NCI-H2081 (cell line): Measurements from ENCODE around the gene TIAM2.
"Not testable (repeated sequence)": the region's sequence is repeated elsewhere in the genome, so short reads cannot be mapped to it uniquely, and the experiment has no call there.

Source experiments
- DNase-seq, 2 experiments: peaks; one replicate each; lab custom pipeline; 2025; lab: John Stamatoyannopoulos, UW

Gene TIAM2

DNA sequence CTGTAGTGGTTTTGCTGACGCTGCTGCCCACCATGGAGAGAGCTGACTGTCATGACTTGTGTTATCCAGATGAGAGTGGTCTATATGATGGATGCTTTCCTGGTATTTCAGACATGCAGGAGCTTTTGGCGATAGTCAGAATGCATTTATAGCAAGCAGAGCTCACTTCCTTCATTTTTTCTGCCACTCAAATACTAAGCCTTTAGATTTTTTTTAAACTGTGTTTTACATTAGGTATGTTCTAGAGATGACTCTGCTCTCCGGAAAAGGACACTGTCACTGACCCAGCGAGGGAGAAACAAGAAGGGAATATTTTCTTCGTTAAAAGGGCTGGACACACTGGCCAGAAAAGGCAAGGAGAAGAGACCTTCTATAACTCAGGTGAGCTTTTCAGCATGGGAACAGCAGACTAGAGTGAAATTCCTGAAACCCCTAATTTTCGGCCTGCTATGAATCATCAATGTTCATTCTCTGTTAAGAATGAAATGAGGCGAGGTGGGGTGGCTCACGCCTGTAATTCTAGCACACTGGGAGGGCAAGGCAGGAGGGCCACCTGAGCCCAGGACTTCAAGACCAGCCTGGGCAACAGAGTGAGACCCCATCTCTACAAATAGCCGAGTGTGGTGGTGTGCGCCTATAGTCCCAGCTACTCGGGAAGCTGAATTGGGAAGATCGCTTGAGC lies 170.1 kb downstream of the TIAM2 start:
- DNase-seq = no peak

DNA sequence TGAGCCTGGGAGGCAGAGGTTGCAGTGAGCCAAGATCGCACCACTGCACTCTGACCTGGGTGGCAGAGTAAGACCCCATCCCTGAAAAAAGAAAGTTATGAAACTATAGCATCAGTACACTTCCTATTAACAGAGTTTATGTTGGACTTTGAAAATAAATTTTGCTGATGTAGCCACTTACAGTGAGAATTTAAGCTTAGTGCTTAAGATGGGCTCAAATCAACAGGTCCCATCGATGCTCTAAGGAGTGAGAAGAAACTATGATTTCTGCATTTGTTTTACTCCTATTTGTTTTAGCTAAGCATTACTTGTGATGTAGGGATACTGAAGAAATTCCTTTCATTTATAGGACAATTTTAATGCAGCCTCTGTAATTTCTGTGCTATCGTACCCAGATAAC lies 175.4 kb downstream of the TIAM2 start:
- DNase-seq = no peak

- peak in 1 of 2 experiments; percentile 13 for DNase-seq
Observed at GRCh38 chr6:155171109-155171746, 176.1 kb downstream of the TIAM2 start.

DNA sequence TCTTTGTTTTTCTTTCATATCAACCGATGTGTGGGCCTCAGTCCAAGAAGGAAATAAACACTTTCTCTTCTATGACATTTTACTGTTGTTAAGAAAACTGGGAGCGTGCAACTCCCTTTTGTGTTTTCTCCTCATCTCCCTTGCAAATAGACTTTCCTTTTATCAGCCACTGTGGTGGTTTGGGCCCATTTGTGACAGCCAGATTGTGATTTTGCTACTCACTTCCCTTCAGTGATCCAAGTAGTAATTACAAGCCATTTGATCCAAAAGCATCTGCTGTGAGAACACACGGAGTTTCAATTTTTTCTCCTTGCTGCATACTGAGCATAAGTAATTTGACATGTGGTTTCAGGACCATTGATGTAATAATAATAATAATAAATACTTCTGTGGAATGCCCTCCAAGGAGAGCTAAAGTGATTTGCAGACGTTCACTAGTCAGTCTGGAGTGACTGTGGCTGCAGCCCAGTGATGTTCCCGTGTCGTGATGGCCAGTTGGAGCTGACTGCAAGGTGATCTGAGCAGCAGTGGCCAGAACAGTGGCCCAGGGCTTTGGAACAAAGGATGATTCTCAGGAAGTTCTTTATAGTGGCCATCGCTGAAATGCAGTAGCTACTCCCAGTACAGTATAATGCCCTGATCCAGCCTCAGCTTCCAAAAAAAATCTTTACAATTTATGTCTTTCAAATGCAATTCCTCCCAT lies 176.8 kb downstream of the TIAM2 start:
- DNase-seq = peak; percentile 4 to 5

DNA sequence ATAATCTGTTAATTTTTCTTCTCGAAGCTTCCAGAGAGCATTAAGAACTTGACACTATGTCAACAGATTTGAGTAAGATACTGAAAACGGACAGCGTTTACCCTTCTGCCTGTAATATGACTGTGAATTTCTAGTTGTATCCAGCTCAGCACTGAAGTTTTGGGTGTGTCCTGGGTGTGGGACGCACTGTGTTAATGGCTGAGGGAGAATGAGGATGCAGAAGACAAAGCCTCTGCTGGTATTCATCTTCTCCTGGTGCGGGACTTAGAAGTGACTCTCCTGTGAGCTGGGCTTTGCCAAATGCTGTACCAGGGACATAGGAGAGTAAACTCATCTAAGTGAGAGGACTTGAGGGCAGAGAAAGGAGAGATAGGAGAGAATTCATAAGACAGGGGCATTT lies 178.4 kb downstream of the TIAM2 start:
- no peak for DNase-seq

GRCh38 chr6:155174576-155175211 lies 179.6 kb downstream of the TIAM2 start:
- DNase-seq = peak; percentile 86 to 93

- peak; percentile 47 to 50 for DNase-seq
Observed at GRCh38 chr6:155177363-155177961, 182.3 kb downstream of the TIAM2 start.

DNA sequence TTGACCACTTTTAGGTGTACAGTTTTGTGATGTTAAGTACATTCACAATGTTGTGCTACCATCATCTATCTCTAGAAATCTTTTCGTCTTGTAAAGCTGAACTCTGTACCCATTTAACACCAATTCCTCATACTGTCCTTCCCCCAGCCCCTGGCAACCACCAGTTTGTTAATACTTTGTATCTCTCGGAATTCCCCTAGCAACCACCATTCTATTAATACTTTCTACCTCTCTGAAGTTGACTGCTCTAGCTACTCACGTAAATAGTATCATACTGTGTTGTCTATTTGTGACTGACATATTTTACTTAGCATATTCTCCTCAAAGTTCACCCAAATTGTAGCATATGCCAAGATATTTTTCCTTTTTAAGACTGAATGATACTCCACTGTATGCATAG lies 186.4 kb downstream of the TIAM2 start:
- no peak for DNase-seq

GRCh38 chr6:155182103-155182502 lies 187.0 kb downstream of the TIAM2 start:
- no peak for DNase-seq

DNA sequence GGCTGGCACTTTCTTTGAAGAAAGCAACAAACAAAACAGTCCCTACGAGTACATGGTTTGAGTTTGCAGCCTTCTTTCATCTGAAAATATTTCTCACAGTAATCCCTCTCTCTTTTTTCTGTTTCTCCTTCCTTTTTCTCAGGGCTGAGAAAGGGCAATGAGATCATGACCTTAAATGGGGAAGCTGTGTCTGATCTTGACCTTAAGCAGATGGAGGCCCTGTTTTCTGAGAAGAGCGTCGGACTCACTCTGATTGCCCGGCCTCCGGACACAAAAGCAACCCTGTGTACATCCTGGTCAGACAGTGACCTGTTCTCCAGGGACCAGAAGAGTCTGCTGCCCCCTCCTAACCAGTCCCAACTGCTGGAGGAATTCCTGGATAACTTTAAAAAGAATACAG lies 188.0 kb downstream of the TIAM2 start:
- no peak for DNase-seq

GRCh38 chr6:155185041-155185440 lies 189.9 kb downstream of the TIAM2 start:
- not testable (repeated sequence) for DNase-seq

DNA sequence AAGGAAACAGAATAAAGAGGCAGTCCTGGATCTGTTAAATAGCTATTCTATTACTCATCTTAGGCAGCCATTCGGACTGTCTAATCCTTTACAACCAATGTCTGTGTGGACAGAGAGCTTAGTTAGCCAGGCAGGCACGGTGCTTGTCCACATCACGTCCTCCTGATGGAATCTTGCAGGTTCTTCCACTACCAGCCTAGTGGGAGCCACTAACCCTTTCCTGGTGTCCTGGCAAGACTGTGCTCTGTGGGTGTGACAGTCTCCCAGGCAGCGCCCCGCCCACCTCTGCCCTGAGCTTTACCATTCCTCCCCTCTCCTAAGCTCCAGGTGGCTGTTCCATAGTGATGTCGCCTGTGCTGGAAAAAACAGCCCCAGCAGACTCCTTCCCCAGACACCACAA lies 190.4 kb downstream of the TIAM2 start:
- DNase-seq = peak in 1 of 2 experiments; percentile 16

GRCh38 chr6:155186052-155186658 lies 191.0 kb downstream of the TIAM2 start:
- DNase-seq = no peak

DNA sequence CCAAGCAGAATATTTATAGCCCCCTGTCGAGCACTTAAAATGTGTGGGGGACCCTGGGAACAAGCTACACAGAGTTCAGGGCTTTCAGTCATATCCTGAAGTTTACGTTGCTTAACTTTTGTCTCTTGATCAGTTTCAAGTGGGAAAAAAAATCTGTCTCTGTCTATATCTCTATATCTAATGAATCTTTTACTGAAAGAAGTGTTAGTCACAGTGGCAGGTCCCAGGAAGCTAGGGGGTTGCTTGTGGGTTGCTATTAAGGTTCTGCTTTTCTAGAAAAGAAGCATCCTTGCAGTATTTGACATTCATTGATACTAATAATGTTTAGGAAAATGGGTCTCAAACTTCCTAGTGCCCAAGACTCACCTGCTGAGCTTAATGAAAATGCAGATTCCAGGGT lies 192.0 kb downstream of the TIAM2 start:
- DNase-seq = no peak

GRCh38 chr6:155187994-155188706 lies 193.0 kb downstream of the TIAM2 start:
- DNase-seq = no peak

- DNase-seq = no peak
Observed at GRCh38 chr6:155188707-155189496, 193.8 kb downstream of the TIAM2 start.

- DNase-seq = no peak
Observed at GRCh38 chr6:155190677-155191076, 195.6 kb downstream of the TIAM2 start.

DNA sequence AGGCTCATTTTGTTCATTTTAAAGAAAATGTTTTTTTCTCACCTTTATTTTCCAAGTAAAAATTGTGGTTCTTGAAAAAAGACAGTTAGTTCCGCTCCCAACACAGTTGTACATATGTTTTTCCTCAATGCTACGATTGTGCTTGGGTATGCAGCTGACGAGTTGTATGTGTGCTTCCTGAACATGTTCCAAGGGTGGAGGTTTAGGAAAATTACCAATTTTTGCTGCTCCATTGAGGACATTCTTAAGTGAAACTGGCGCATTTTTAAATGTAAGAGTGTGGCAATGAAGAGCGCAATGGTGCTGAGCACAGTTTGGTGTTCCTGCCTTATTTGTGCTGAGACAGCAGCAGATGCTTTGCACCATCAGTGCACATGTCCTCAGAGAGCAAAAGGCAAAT lies 198.4 kb downstream of the TIAM2 start:
- DNase-seq = no peak

GRCh38 chr6:155194399-155194798 lies 199.3 kb downstream of the TIAM2 start:
- DNase-seq = no peak

GRCh38 chr6:155195903-155196302 lies 200.8 kb downstream of the TIAM2 start:
- DNase-seq = no peak
